Panc1 (cell line): ENCODE data around the gene IGF2R. TPM values are rescaled to one million over a fixed set of nuclear protein-coding genes. Genes with fewer than 3 reads are reported as not detected.

Experiments used
- ATAC-seq: fragments of 200-7000 bp; cut with Tn5 transposase; 2 replicates; pipeline ENCODE4 v1.9.1; 2020; ENCODE audit warnings: mild to moderate bottlenecking, moderate library complexity
- BruUV-seq: library from RNA; stranded (reverse); fragments of 400-500 nt; replicated peaks from 2 replicates; lab custom pipeline; 2021; lab: Mats Ljungman, UMichigan
- CTCF ChIA-PET: fragments of 300-600 bp; sonication (Branson Sonifier 250); formaldehyde crosslinking; loops from one replicate; lab custom pipeline; 2022; ENCODE audit warnings: antibody characterized with exemption; lab: Charles Lee
- POLR2A ChIA-PET: fragments of 300-600 bp; sonication (Branson Sonifier 250); formaldehyde crosslinking; loops from one replicate; lab custom pipeline; 2022; ENCODE audit warnings: antibody characterized with exemption; lab: Charles Lee
- DNase-seq: peaks from one replicate; pipeline ENCODE4 v3.0.0-alpha.2; 2010; ENCODE audit warnings: low read depth, low spot score
- H3K27ac ChIP-seq: 2 replicates; pipeline ENCODE4 v1.5.1; 2011; ENCODE audit warnings: mild to moderate bottlenecking, low read length, inconsistent platforms
- H3K27me3 ChIP-seq: fragments of 200-500 bp; sonication (Bioruptor generic); 2 replicates; pipeline ENCODE4 v1.6.0; 2014; ENCODE audit warnings: low read length, inconsistent platforms; ENCODE audit not compliant: control insufficient read depth, insufficient read depth
- H3K36me3 ChIP-seq: fragments of 200-500 bp; sonication (Bioruptor generic); 2 replicates; pipeline ENCODE4 v1.5.1; 2014; ENCODE audit warnings: inconsistent platforms, mild to moderate bottlenecking, low read length, moderate library complexity; ENCODE audit not compliant: control insufficient read depth, insufficient read depth
- H3K4me1 ChIP-seq: 2 replicates; pipeline ENCODE4 v1.5.1; 2011; ENCODE audit warnings: inconsistent platforms, mild to moderate bottlenecking, low read length, moderate library complexity; ENCODE audit not compliant: control insufficient read depth, insufficient read depth
- H3K4me3 ChIP-seq, 2 experiments: 2 replicates each; pipeline ENCODE4 v1.5.1; 2011 to 2012; ENCODE audit warnings: low read depth in 2 of 2, low read length in 2 of 2, mild to moderate bottlenecking in 2 of 2, inconsistent platforms in 1 of 2, moderate library complexity in 1 of 2
- H3K9me3 ChIP-seq: fragments of 200-500 bp; sonication (Bioruptor generic); 2 replicates; pipeline ENCODE4 v1.5.1; 2014; ENCODE audit warnings: low read depth, mild to moderate bottlenecking, inconsistent platforms, low read length, moderate library complexity; ENCODE audit not compliant: control insufficient read depth, insufficient read depth
- CTCF ChIP-seq: fragments of 450-650 bp; IDR thresholded peaks from 2 replicates; pipeline ENCODE4 v1.5.1; 2017; ENCODE audit warnings: mild to moderate bottlenecking
- POLR2AphosphoS5 ChIP-seq: IDR thresholded peaks from 2 replicates; pipeline ENCODE4 v1.6.1; 2012; ENCODE audit warnings: mild to moderate bottlenecking, low read depth, low read length, moderate library complexity
- REST ChIP-seq, 2 experiments: IDR thresholded peaks; 2 replicates each; pipeline ENCODE4 v1.6.1; 2011 to 2012; ENCODE audit warnings: low read depth in 2 of 2, control low read depth in 1 of 2, low read length in 1 of 2, mild to moderate bottlenecking in 1 of 2, moderate library complexity in 1 of 2; ENCODE audit not compliant: insufficient read depth in 1 of 2
- SIN3A ChIP-seq: IDR thresholded peaks from 2 replicates; pipeline ENCODE4 v1.6.1; 2012; ENCODE audit warnings: low read depth, mild to moderate bottlenecking, low read length, moderate library complexity, borderline replicate concordance; ENCODE audit not compliant: insufficient read depth
- TCF7L2 ChIP-seq: IDR thresholded peaks from 2 replicates; pipeline ENCODE4 v1.6.1; 2011; ENCODE audit warnings: mild to moderate bottlenecking, low read depth, low read length, inconsistent platforms
- in situ Hi-C: cut with HindIII; loops from 2 replicates; pipeline ENCODE4 v1.10.0; 2016; ENCODE audit warnings: low sequenced_read_pairs, low pct_unique_long_range_greater_than_20kb
- intact Hi-C: fragments of 100-400 bp; cut with micrococcal nuclease; formaldehyde crosslinking; loops from one replicate; pipeline ENCODE4 v1.10.0; 2022; ENCODE audit not compliant: unreplicated experiment
- total RNA-seq: library from RNA; stranded (reverse); gene quantifications from one replicate; pipeline ENCODE4 v1.2.1, GENCODE V29; 2021; ENCODE audit not compliant: unreplicated experiment

IGF2R gene
- total RNA-seq, 1 experiment from 2014 or later: 163 TPM

- peaks cover 43% of the 10 kb centered on the region for H3K4me1 ChIP-seq
- no peaks in the 10 kb centered on the region; the same call in 1 of the 2 replicates for H3K36me3 ChIP-seq
- no peak for DNase-seq
- BruUV-seq: no TSS peak
- H3K27ac ChIP-seq: no peak overlapping the region
- POLR2A ChIA-PET: no interaction called here
- TF ChIP-seq CTCF (no peak), SIN3A (no peak), POLR2AphosphoS5 (no peak), REST (IDR thresholded peaks at IDR 0.05; ENCODE audit: insufficient read depth in 1 of 2, low read depth in 2 of 2, low read length in 1 of 2) (no peak), TCF7L2 (no peak)
- in situ Hi-C loops: no loop called here
- CTCF ChIA-PET: no interaction called here
- H3K4me3 ChIP-seq: peak overlapping the region in 1 of 2 experiments; percentile 63; a peak in 1 of 4 replicates
- intact Hi-C loops: no loop called here
- no peak for ATAC-seq
- no peaks in the 10 kb centered on the region for H3K27me3 ChIP-seq
- no peaks in the 10 kb centered on the region for H3K9me3 ChIP-seq
Observed at GRCh38 chr6:159971341-159972178, 2.7 kb downstream of the IGF2R start.

- no peaks in the 10 kb centered on the region for H3K9me3 ChIP-seq
- H3K27ac ChIP-seq: no peak overlapping the region
- ChIA-PET CTCF (no interaction called here), POLR2A (no interaction called here)
- BruUV-seq: no TSS peak
- H3K36me3 ChIP-seq: no peaks in the 10 kb centered on the region; the same call in 1 of the 2 replicates
- TF ChIP-seq CTCF (no peak), SIN3A (no peak), POLR2AphosphoS5 (no peak), TCF7L2 (no peak), REST (IDR thresholded peaks at IDR 0.05; ENCODE audit: insufficient read depth in 1 of 2, low read depth in 2 of 2, low read length in 1 of 2) (no peak)
- no peak for DNase-seq
- H3K4me1 ChIP-seq: peaks cover 54% of the 10 kb centered on the region
- H3K27me3 ChIP-seq: no peaks in the 10 kb centered on the region
- no peak for ATAC-seq
- in situ Hi-C loops (no loop called here), intact Hi-C loops (no loop called here)
- no peak overlapping the region for H3K4me3 ChIP-seq
Observed at GRCh38 chr6:159972506-159973268, 3.8 kb downstream of the IGF2R start.
